Fibroblast of the aortic adventitia (primary cell): ENCODE measurements around the gene PHYHIPL. TPM values are rescaled to one million over a fixed set of nuclear protein-coding genes. Genes with fewer than 3 reads are reported as not detected.
A peak's percentile ranks its signal among the peaks of the same experiment; 100 is the strongest.

ENCODE experiments used
- DNase-seq: peaks from one replicate; pipeline ENCODE4 v3.0.0-alpha.2; 2010; ENCODE audit warnings: low read depth
- H3K4me3 ChIP-seq: 2 replicates; pipeline ENCODE4 v1.5.1; 2011; ENCODE audit warnings: low read depth, mild to moderate bottlenecking, control low read depth, low read length, moderate library complexity
- CTCF ChIP-seq: IDR thresholded peaks from 2 replicates; pipeline ENCODE4 v1.5.1; 2011; ENCODE audit warnings: mild to moderate bottlenecking, low read length, control low read depth, inconsistent platforms; ENCODE audit not compliant: insufficient read depth
- total RNA-seq: library from RNA; depleted of rRNA; stranded (reverse); fragments of >200 nt; gene quantifications from 2 replicates; pipeline ENCODE4 v1.2.3, GENCODE V29; 2012; ENCODE audit warnings: low replicate concordance

The PHYHIPL gene
- not detected in 2 replicates for total RNA-seq

GRCh38 chr10:59176241-59177030 lies at the start of gene PHYHIPL:
Gene PHYHIPL (plus strand): TSS chr10:59176643. CDS start chr10:59176854, 211 bp downstream.
- TF ChIP-seq CTCF, result no peak
- peak within 1 kb of the TSS; percentile 4 for H3K4me3 ChIP-seq
- DNase-seq, result no peak

GRCh38 chr10:59126991-59127390 lies 49.5 kb upstream of the PHYHIPL start:
- no peak for TF ChIP-seq CTCF
- DNase-seq, result no peak
- no peak overlapping the region for H3K4me3 ChIP-seq

- H3K4me3 ChIP-seq, result no peak overlapping the region
- no peak for DNase-seq
- no peak for TF ChIP-seq CTCF
These were observed 48.5 kb upstream of the PHYHIPL start for GRCh38 chr10:59127991-59128390.

DNA sequence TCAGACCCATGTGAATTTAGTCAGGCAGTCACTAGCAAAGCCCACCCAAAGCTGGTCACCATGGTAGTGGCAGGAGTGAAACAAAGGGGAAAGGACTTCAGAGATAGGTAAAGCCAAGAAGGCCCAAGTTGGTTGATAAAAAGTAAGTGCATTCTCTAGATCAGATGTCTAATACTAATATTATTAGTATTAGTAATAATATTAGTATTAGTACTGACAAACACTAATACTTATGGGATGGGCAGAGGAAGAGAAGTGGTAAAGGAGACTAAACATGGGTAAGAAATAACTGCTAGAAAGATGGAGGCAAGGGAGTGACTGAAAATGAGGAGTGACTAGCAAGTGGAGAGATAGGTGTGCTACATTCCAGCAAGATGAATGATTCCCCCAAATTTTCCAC lies 46.6 kb upstream of the PHYHIPL start:
- TF ChIP-seq CTCF, result no peak
- DNase-seq, result no peak
- no peak overlapping the region for H3K4me3 ChIP-seq

DNA sequence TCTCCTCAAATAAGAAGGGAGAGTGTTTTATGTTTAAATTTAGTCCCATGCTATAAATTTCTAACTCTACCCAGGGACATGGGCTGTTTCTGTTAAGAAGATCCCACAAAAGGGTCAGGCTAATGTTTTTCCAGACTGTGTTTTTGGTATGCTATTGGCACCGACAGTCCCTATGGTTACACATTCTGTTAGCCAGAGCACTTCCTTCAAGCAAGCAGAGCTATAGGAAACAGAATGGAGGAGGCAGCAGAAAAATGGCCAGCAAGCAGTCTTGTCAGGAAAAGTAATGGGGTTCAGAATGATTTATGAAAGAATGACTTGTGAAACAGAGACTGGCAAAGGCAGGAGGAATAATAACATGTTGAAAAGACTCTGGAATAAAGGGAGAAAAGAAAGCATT lies 44.8 kb upstream of the PHYHIPL start:
- H3K4me3 ChIP-seq, result no peak overlapping the region
- no peak for DNase-seq
- TF ChIP-seq CTCF, result no peak

DNA sequence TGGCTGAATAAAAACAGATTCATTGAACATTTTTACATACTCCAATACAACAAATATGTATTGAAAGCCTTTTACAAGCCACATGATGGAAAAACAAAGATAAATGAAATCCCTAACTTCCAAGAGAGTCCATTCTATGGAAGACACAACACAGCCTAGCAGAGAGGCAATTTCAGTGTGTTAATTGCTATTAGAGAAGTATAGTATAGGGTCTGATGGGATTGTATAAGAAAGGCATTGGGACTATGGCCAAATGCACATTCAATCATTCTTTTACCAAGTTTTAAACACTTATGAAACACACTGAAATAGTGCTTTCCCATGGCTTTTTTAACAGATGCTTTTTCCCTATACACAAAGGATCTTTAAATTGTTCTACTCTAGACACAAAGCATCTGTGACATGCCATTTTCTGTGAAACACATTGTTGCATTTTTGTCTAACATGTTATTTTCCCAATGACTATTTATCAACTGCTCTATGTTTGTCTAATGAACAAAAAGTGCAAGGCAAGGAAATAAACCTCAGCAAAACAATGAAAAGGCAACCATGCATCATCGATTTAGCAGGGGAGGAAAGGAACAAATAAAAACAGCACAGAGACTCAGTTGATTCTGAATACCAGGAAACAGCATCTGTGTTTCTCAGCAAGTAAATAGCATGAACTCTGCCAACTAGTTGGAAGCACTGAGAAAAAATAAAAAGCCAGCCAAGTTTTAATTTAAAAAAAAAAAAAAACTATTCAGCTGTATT lies 42.4 kb upstream of the PHYHIPL start:
- no peak overlapping the region for H3K4me3 ChIP-seq
- DNase-seq, result no peak
- no peak for TF ChIP-seq CTCF
